HepG2 (cell line): Measurements from ENCODE around the gene BPIFB2. TPM values are rescaled to one million over a fixed set of nuclear protein-coding genes. Genes with fewer than 3 reads are reported as not detected.

Experiments used
- CHD4 ChIP-seq: fragments of 200-600 bp; sonication (generic); IDR thresholded peaks from 2 replicates; pipeline ENCODE4 v1.7.0; 2017; ENCODE audit warnings: mild to moderate bottlenecking, low read length, borderline replicate concordance
- CREBL2 ChIP-seq: sonication (generic); formaldehyde crosslinking; IDR thresholded peaks from 2 replicates; pipeline ENCODE4 v1.8.1; 2023; ENCODE audit warnings: missing genetic modification reagents, mild to moderate bottlenecking, borderline replicate concordance
- EP300 ChIP-seq, 3 experiments: sonication (generic) in 1 of 3; formaldehyde crosslinking in 1 of 3; IDR thresholded peaks; 2 replicates each; pipeline versions ENCODE4 v1.5.1 to v1.6.1; 2011 to 2020; ENCODE audit warnings: low read depth in 2 of 3, low read length in 2 of 3, borderline replicate concordance in 1 of 3, improper control_type of control experiment in 1 of 3, mild to moderate bottlenecking in 1 of 3, missing genetic modification reagents in 1 of 3, moderate library complexity in 1 of 3
- GABPA ChIP-seq, 2 experiments: IDR thresholded peaks; 2 replicates each; pipeline ENCODE4 v1.6.1; 2011 to 2016; ENCODE audit warnings: low read depth in 2 of 2, low read length in 1 of 2, missing biosample characterization in 1 of 2, missing genetic modification characterization in 1 of 2
- HNF1A ChIP-seq, 2 experiments: sonication (generic) in 1 of 2; formaldehyde crosslinking in 1 of 2; IDR thresholded peaks; 2 replicates each; pipeline versions ENCODE4 v1.4.0 to v1.6.1; 2016 to 2020; ENCODE audit warnings: borderline replicate concordance in 1 of 2, low read depth in 1 of 2, mild to moderate bottlenecking in 1 of 2, missing genetic modification reagents in 1 of 2
- MIER2 ChIP-seq: IDR thresholded peaks from 2 replicates; pipeline ENCODE4 v1.6.1; 2016; ENCODE audit warnings: missing biosample characterization, missing genetic modification reagents
- NFE2L2 ChIP-seq: fragments of 150-350 bp; IDR thresholded peaks from 2 replicates; pipeline ENCODE4 v1.6.1; 2014; ENCODE audit warnings: low read length
- NFRKB ChIP-seq: fragments of 450-650 bp; IDR thresholded peaks from 2 replicates; pipeline ENCODE4 v1.6.1; 2017
- POLR2G ChIP-seq: fragments of 200-400 bp; formaldehyde crosslinking; IDR thresholded peaks from 2 replicates; pipeline ENCODE4 v1.6.1; 2018; ENCODE audit warnings: mild to moderate bottlenecking, low read depth, low read length, moderate library complexity
- PREB ChIP-seq: sonication (generic); formaldehyde crosslinking; IDR thresholded peaks from 2 replicates; pipeline ENCODE4 v1.4.0; 2020; ENCODE audit warnings: missing genetic modification reagents
- RCOR2 ChIP-seq: IDR thresholded peaks from 2 replicates; pipeline ENCODE4 v1.6.1; 2016; ENCODE audit warnings: missing biosample characterization, missing genetic modification reagents
- ZNF180 ChIP-seq: sonication (generic); formaldehyde crosslinking; IDR thresholded peaks from 2 replicates; pipeline ENCODE4 v1.4.0; 2020; ENCODE audit warnings: low read depth, missing genetic modification reagents, borderline replicate concordance
- ZNF317 ChIP-seq: sonication (generic); formaldehyde crosslinking; IDR thresholded peaks from 2 replicates; pipeline ENCODE4 v1.5.0; 2020; ENCODE audit warnings: mild to moderate bottlenecking, missing genetic modification reagents
- ZNF354B ChIP-seq: sonication (generic); formaldehyde crosslinking; IDR thresholded peaks from 2 replicates; pipeline ENCODE4 v1.8.0; 2022; ENCODE audit warnings: mild to moderate bottlenecking, missing genetic modification reagents
- ZNF441 ChIP-seq: sonication (generic); formaldehyde crosslinking; IDR thresholded peaks from 2 replicates; pipeline ENCODE4 v1.7.0; 2021; ENCODE audit warnings: missing genetic modification reagents, borderline replicate concordance
- ZNF687 ChIP-seq: sonication (generic); formaldehyde crosslinking; IDR thresholded peaks from 2 replicates; pipeline ENCODE4 v1.5.1; 2020; ENCODE audit warnings: mild to moderate bottlenecking, missing genetic modification reagents, moderate library complexity
- ZNF749 ChIP-seq: sonication (generic); formaldehyde crosslinking; IDR thresholded peaks from 2 replicates; pipeline ENCODE4 v1.8.0; 2022; ENCODE audit warnings: mild to moderate bottlenecking, missing genetic modification reagents, moderate library complexity, borderline replicate concordance
- ZNF780A ChIP-seq: sonication (generic); formaldehyde crosslinking; IDR thresholded peaks from 2 replicates; pipeline ENCODE4 v1.8.0; 2022; ENCODE audit warnings: mild to moderate bottlenecking, missing genetic modification reagents, moderate library complexity
- polyA plus RNA-seq, 8 experiments: library from polyadenylated mRNA; depleted of rRNA in 3 of 8; stranded (reverse) in 7 of 8; unstranded in 1 of 8; fragments of >200 nt; fragmentation: Illumina TruSeq in 4 of 8; extraction: Trizol in 4 of 8; gene quantifications; 2 replicates each; pipeline versions ENCODE4 v1.2.1 to v1.2.3, GENCODE V29; 2011 to 2016; ENCODE audit warnings: low read depth in 4 of 8, missing spikeins in 1 of 8, mixed read lengths in 1 of 8; ENCODE audit not compliant: insufficient read depth in 1 of 8
- total RNA-seq, 5 experiments: library from RNA; depleted of rRNA; stranded (reverse); fragments of >200 nt; fragmentation: Illumina TruSeq; extraction: Trizol; gene quantifications; 2 replicates each; pipeline ENCODE4 v1.2.3, GENCODE V29; 2016; ENCODE audit warnings: low read depth in 1 of 5

Gene BPIFB2
- total and polyA plus RNA-seq, 2 of the 13 experiments (the other 11 are each of a cell fraction or from before 2014, with no cell fraction given): 54.5 to 902 TPM

GRCh38 chr20:32973077-32973717 lies 34.3 kb upstream of the BPIFB2 start (continued):
- TF ChIP-seq ZNF780A (CRISPR knock-in tag) (no peak), ZNF749 (0 out of 2 replicates have a peak, but pooled peaks have one; percentile 49), CHD4 (peak; percentile 99; the same call in 1 of the 2 replicates), NFE2L2 (no peak), HNF1A (IDR thresholded peaks at IDR 0.05; ENCODE audit: low read depth) (no peak), HNF1A (CRISPR knock-in tag; IDR thresholded peaks at IDR 0.05; ENCODE audit: borderline replicate concordance) (no peak), GABPA (IDR thresholded peaks at IDR 0.05; ENCODE audit: low read depth, low read length) (no peak), GABPA (CRISPR knock-in tag; IDR thresholded peaks at IDR 0.05; ENCODE audit: low read depth) (no peak), NFRKB (no peak), EP300 (IDR thresholded peaks at IDR 0.05; ENCODE audit: low read depth in 2 of 2, low read length in 2 of 2) (no peak), EP300 (CRISPR knock-in tag; IDR thresholded peaks at IDR 0.05; ENCODE audit: borderline replicate concordance) (no peak), ZNF180 (CRISPR knock-in tag) (no peak), ZNF317 (CRISPR knock-in tag) (no peak), ZNF687 (0 out of 2 replicates have a peak, but pooled peaks have one; percentile 18), PREB (no peak), ZNF354B (CRISPR knock-in tag) (no peak), MIER2 (CRISPR knock-in tag) (no peak), RCOR2 (CRISPR knock-in tag) (no peak), CREBL2 (no peak), ZNF441 (CRISPR knock-in tag) (no peak), POLR2G (no peak)
